ENCODE measurements around the gene ATXN1. TPM values are rescaled to one million over a fixed set of nuclear protein-coding genes. Genes with fewer than 3 reads are reported as not detected.
"Not testable (repeated sequence)": the region's sequence is repeated elsewhere in the genome, so short reads cannot be mapped to it uniquely, and the experiment has no call there.

ATXN1 gene
- polyA plus RNA-seq, 1 donor = 14.7 TPM

DNA sequence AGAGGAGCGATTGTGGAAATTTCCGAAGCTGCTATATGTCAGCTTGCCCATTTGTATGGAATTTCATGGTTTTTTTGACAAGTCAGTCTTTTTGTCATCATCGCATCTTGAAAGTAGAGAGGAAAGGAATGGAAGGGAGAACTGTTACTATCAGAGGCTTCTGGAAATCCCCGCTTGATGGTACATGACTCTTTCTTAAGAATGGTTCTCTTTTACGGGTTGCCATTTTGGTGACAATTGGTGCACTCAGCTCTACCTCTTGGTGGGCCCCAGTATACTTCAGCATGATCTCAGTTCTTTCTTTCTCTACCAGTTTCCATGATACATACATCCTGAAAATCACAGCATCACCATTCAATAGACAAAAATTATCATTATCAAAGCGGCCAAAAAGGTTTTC is 146.0 kb downstream of the ATXN1 start:
- DNase-seq (ENCODE audit: low read depth) = not testable (repeated sequence)

GRCh38 chr6:16614143-16614542 is 147.1 kb downstream of the ATXN1 start:
- DNase-seq (ENCODE audit: low read depth) = not testable (repeated sequence)

DNA sequence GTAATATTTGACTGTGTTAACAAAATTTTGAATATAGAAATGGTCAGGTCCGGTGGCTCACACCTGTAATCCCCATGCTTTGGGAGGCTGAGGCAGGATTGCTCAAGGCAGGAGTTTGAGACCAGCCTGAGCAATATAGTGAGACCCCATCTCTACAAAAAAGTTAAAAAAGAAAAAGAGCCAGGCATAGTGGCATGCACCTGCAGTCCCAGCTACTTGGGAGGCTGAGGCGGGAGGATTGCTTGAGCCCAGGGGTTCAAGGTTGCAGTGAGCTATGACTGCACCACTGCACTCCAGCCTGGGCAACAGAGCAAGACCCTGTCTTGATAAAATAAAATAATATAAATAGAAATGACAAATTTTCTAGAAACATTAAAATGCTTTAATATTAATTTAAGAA is 147.8 kb downstream of the ATXN1 start:
- DNase-seq (ENCODE audit: low read depth) = not testable (repeated sequence)

DNA sequence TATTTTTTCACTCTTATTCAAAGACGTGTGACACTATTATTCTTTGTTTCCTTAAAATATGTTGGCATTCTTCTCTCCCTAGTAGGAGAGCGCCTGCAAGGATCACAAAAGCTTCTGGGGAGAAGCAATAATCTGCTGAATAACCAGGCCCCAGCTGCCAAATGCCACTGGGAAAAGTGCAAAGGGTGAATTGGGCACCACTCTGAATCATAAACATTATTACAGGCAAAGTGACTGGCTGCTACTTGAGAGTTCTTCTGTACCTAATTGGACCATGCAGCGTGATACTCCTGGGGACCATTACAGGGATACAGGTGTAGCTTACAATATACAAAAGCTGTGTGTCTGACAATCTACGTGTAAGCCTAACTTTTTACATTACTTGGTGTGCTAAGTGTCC is 152.8 kb downstream of the ATXN1 start:
- no peak for DNase-seq (ENCODE audit: low read depth)

- no peak for DNase-seq (ENCODE audit: low read depth)
Measured at GRCh38 chr6:16602035-16602434, 159.2 kb downstream of the ATXN1 start.

- no peak for DNase-seq (ENCODE audit: low read depth)
Measured at GRCh38 chr6:16600701-16601100, 160.6 kb downstream of the ATXN1 start.

DNA sequence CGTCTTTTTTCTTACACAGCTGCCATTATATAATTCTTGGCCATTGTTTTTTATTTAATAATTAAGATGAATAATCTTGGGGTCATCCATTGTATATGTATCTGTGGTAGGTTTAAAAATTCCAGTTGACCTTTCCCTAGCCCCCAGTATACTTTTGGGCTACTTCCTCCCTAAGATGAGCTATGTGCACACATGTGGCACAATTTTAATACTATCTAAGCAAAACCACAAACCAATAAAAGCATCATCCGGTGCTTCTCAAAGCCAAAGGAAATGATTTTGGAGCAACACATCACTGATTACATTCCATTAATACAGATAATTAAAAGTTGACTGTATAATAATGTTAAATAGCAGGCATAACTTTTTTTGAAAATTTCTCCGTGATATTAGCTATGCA is 161.2 kb downstream of the ATXN1 start:
- DNase-seq (ENCODE audit: low read depth) = no peak

- no peak for DNase-seq (ENCODE audit: low read depth)
Measured at GRCh38 chr6:16596616-16597331, 164.5 kb downstream of the ATXN1 start.

- DNase-seq (ENCODE audit: low read depth) = no peak
Measured at GRCh38 chr6:16595514-16596120, 165.6 kb downstream of the ATXN1 start.

DNA sequence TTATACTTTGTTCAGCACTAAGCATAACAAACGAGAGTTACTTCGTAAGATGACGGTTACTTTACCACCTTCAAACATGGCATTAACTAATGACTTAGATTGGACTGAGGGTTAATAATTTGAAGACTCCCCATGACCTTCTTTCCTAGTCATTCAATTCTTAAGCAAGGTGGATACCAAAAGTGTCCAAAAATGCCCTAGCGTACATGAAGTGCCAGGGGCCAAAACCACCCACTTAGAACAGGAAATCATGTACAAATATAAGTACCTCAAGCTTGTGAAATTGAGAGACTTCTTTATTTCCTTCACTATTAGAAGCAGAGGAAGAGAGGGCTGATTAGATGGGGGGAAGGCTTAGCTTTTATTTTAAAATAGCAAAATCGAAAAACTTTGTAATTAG is 166.4 kb downstream of the ATXN1 start:
- DNase-seq (ENCODE audit: low read depth) = no peak

GRCh38 chr6:16592223-16592911 is 168.9 kb downstream of the ATXN1 start:
- no peak for DNase-seq (ENCODE audit: low read depth)

GRCh38 chr6:16591396-16592222 is 169.7 kb downstream of the ATXN1 start:
- DNase-seq (ENCODE audit: low read depth) = no peak

DNA sequence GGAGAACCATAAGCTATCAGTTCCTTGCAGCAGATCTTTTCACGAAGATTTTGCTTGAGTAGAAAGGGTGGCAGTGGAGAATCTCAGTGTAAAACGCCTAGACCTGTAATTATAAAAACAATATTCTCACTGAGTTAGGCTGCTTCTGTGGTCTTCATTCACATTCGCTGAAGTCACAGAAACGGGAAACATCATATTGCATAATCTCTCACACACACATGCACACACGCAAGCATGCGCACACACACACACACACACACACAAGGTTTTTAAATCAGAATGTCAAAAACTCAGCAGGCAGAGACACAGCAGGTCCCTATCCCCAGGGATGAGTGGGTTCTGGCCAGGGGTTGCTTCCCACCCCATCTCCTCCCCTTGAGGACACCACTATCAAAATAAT is 175.5 kb downstream of the ATXN1 start:
- no peak for DNase-seq (ENCODE audit: low read depth)

GRCh38 chr6:16583144-16583762 is 178.0 kb downstream of the ATXN1 start:
- DNase-seq (ENCODE audit: low read depth) = no peak

GRCh38 chr6:16582446-16583143 is 178.7 kb downstream of the ATXN1 start:
- DNase-seq (ENCODE audit: low read depth) = no peak

DNA sequence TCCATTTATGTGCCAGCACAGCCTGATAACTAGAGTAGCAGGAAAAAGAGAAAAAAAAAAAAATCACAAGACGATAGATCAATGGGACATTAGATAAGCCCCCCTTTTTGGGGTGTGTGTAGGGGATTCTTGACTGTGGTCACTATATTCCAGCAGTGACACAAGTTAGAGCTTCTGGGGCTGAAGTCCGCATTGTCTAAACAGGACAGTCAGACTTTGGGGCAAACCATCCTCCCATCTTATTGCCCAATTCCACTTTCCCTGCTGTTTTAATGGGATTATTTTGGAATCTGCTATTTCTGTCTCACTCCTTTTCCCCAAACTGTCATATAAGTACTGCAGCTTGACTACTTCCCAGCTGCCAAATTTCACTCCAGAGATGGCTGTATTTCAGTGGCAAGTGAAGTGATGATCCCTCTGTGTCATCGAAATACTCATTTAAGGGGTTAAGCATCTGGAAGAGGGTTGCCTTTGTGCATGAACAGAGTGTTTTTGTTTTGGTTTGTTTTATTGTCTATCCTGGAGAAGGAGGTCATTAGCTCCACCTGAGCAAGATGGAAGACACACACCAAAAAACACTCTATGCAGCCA is 182.5 kb downstream of the ATXN1 start:
- DNase-seq (ENCODE audit: low read depth) = no peak

DNA sequence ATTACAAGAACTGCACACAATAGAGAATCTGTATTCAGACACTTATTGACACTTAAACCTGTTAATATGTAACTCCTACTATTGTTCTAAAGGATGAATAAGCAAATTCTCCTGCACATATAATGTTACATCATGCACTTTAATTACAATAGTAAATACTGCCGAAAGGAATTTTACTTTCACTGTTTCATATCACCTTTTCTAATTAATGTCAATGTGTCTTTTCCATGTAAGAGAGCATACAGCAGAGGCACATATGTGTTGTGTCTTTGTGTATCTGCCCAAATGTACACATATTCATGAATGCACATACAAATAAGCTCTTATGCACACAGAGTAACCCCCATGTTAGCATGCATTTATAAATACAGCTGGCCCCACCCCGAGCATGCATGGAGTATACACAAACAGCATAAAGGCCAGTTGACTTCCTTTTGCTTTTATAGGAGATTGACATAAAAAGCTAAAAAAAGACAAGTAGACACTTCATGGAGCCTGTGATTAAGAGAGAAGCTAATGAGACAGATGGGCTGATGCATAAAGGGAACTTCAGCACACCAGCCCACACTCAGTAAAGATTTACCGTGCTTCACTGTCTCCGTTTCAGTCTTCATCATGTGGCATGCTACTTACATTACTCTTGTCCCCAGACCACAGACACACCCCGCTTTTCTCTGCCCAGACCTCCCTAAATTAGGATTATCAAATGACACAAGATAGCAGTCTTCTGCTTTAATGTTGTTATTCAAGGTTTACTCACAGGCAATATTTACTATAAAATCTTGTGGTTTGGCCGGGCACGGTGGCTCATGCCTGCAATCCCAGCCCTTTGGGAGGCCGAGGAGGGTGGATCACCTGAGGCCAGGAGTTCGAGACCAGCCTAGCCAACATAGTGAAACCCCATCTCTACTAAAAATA is 184.6 kb downstream of the ATXN1 start:
- DNase-seq (ENCODE audit: low read depth) = no peak

GRCh38 chr6:16575655-16576054 is 185.6 kb downstream of the ATXN1 start:
- no peak for DNase-seq (ENCODE audit: low read depth)

DNA sequence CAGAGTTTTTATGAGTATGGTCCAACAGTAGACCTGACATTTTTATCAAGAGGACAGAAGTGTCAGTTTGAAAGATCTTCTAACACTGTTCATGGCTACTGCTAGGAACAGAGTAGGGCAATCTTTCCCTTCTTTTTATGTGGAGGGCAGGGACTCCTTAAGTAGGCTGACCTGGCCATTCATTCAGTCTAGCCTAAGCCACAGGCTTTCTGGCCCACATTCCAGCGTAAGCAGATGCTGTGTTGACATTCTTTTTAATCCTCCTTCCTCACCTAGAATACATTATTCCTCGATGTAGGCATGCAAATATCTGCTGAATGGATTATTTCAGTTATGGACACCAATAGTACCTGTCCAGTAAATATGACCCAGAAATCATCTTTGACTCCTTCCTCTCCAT is 188.3 kb downstream of the ATXN1 start:
- DNase-seq (ENCODE audit: low read depth) = no peak

- no peak for DNase-seq (ENCODE audit: low read depth)
Measured at GRCh38 chr6:16572317-16572716, 188.9 kb downstream of the ATXN1 start.
